ENCODE measurements around the gene CCSER1. TPM values are rescaled to one million over a fixed set of nuclear protein-coding genes. Genes with fewer than 3 reads are reported as not detected.

CCSER1 gene
- total and polyA plus RNA-seq, 7 donors, result 0.06 to 2.5 (median 0.30) TPM

DNA sequence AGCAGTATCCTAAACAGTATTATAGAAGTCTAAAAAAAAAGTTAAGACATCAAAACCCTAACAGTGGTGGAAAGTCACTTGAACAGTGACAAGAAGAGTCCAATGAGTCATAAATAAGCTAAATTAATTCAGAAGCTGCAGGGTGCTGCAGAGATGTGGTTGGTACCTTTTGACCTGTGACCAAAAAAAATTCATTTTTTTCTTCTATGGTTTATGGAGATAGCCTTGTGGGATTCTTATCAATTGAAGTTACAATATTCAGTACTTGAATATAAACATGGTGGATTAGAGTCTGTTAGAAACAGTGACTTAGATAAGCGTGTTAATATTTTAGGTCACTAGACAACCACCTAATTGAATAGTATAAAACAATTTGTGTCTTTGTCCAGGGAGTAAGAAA lies 35.4 kb downstream of the CCSER1 start:
- Histone ChIP-seq H3K27ac (no peak overlapping the region), H3K4me3 (no peak overlapping the region), H3K36me3 (ENCODE audit: insufficient read depth in 1 of 2, low read depth in 1 of 2) (no peaks in the 10 kb centered on the region), H3K27me3 (ENCODE audit: insufficient read depth in 3 of 3, low read length in 2 of 3) (no peaks in the 10 kb centered on the region), H3K4me1 (no peaks in the 10 kb centered on the region), H3K9me3 (no peaks in the 10 kb centered on the region)
- intact Hi-C loops (cut with DNase I), result no loop called here
- WGBS, 3 donors, result 74 to 80% (median 79%) methylated on average over 1 of the region's 1 CpG
- no peak for DNase-seq
- no peak for ATAC-seq
- no peak for TF ChIP-seq CTCF (IDR thresholded peaks at IDR 0.05)

DNA sequence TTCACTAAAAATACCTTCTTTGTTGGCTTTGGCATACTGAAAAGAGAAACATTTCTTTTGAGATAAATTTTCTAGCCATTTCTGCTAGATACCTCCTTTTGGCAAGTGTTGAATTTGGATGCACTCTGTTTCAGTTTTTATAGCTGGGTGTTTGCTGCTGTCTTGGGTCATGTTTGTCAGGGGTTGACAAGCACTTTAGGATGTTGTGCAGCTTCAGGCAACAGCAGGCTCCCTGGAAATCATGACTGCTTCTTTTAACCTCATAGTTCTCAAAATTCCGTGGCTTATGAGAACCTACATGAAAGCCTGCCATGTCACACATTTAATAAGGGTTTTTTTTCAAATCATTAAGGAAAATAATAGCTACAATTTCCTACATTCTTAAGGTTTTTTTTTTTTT lies 36.7 kb downstream of the CCSER1 start:
- no peaks in the 10 kb centered on the region for H3K9me3 ChIP-seq
- DNase-seq, result no peak
- no peak for ATAC-seq

GRCh38 chr4:90165883-90166282 lies 38.7 kb downstream of the CCSER1 start:
- Histone ChIP-seq H3K27me3 (ENCODE audit: insufficient read depth in 3 of 3, low read length in 2 of 3) (no peaks in the 10 kb centered on the region), H3K9me3 (no peaks in the 10 kb centered on the region), H3K27ac (no peak overlapping the region), H3K36me3 (ENCODE audit: insufficient read depth in 1 of 2, low read depth in 1 of 2) (no peaks in the 10 kb centered on the region), H3K4me3 (no peak overlapping the region), H3K4me1 (no peaks in the 10 kb centered on the region)
- no peak for DNase-seq
- no peak for TF ChIP-seq CTCF (IDR thresholded peaks at IDR 0.05)
- ATAC-seq, result no peak
- WGBS, 3 donors, result 80 to 88% (median 85%) methylated on average over 5 of the region's 5 CpGs
- intact Hi-C loops (cut with DNase I), result no loop called here

More for the DNA sequence above, 36.7 kb downstream of the CCSER1 start:
- WGBS, 3 donors, result 60 to 73% (median 65%) methylated on average over 1 of the region's 1 CpG
- intact Hi-C loops (cut with DNase I), result no loop called here
- no peak for TF ChIP-seq CTCF (IDR thresholded peaks at IDR 0.05)
- Histone ChIP-seq H3K27ac (no peak overlapping the region), H3K36me3 (ENCODE audit: insufficient read depth in 1 of 2, low read depth in 1 of 2) (no peaks in the 10 kb centered on the region), H3K4me3 (no peak overlapping the region), H3K4me1 (no peaks in the 10 kb centered on the region), H3K27me3 (ENCODE audit: insufficient read depth in 3 of 3, low read length in 2 of 3) (no peaks in the 10 kb centered on the region)

- H3K4me1 ChIP-seq, result no peaks in the 10 kb centered on the region
- no peaks in the 10 kb centered on the region for H3K36me3 ChIP-seq (ENCODE audit: insufficient read depth in 1 of 2, low read depth in 1 of 2)
- H3K4me3 ChIP-seq, result no peak overlapping the region
- ATAC-seq (no peak), DNase-seq (no peak)
- intact Hi-C loops (cut with DNase I), result no loop called here
- no peaks in the 10 kb centered on the region for H3K27me3 ChIP-seq (ENCODE audit: insufficient read depth in 3 of 3, low read length in 2 of 3)
- no peaks in the 10 kb centered on the region for H3K9me3 ChIP-seq
- WGBS, 3 donors, result 73 to 86% (median 85%) methylated on average over 2 of the region's 2 CpGs
- H3K27ac ChIP-seq, result no peak overlapping the region
- TF ChIP-seq CTCF (IDR thresholded peaks at IDR 0.05), result no peak
These were observed 44.3 kb downstream of the CCSER1 start for GRCh38 chr4:90171491-90171890.

- WGBS, 3 donors, result 67 to 72% (median 69%) methylated on average over 3 of the region's 3 CpGs
These were observed 47.4 kb downstream of the CCSER1 start for GRCh38 chr4:90174621-90175023.

More at GRCh38 chr4:90174621-90175023, 47.4 kb downstream of the CCSER1 start:
- Histone ChIP-seq H3K27ac (no peak overlapping the region), H3K36me3 (ENCODE audit: insufficient read depth in 1 of 2, low read depth in 1 of 2) (no peaks in the 10 kb centered on the region), H3K4me3 (no peak overlapping the region), H3K9me3 (no peaks in the 10 kb centered on the region), H3K4me1 (no peaks in the 10 kb centered on the region), H3K27me3 (ENCODE audit: insufficient read depth in 3 of 3, low read length in 2 of 3) (no peaks in the 10 kb centered on the region)
- TF ChIP-seq CTCF (IDR thresholded peaks at IDR 0.05), result no peak
- ATAC-seq (no peak), DNase-seq (no peak)
- intact Hi-C loops (cut with DNase I), result loop anchor here in 1 of 2 donors (5.0 kb wide), 1 partner anchor 1108 kb away; no protein-coding TSS in a partner anchor
